NB4 (cell line): ENCODE results near the gene RHBDD1.

Source experiments
- CTCF ChIP-seq: IDR thresholded peaks from one replicate; pipeline ENCODE4 v1.5.1; 2012; ENCODE audit warnings: low read depth, low read length
- MYC ChIP-seq: IDR thresholded peaks from 2 replicates; pipeline ENCODE4 v1.6.1; 2011; ENCODE audit warnings: low read depth, low read length
- POLR2A ChIP-seq: IDR thresholded peaks from 2 replicates; pipeline ENCODE4 v1.6.1; 2011; ENCODE audit warnings: mild to moderate bottlenecking; ENCODE audit not compliant: insufficient read length; ENCODE audit errors: extremely low read depth

- TF ChIP-seq CTCF (no peak), POLR2A (no peak), MYC (no peak)
Observed at GRCh38 chr2:226916669-226917068, 80.8 kb downstream of the RHBDD1 start.
